TTC549 (cell line): ENCODE data around the gene MIOX.

Source experiments
- FAIRE-seq: peaks from 2 replicates; lab custom pipeline; 2012; peaks lifted over from hg19 to GRCh38; lab: Jason Lieb, UNC

Gene MIOX

GRCh38 chr22:50473855-50474671 lies 12.6 kb upstream of the MIOX start:
- FAIRE-seq: no peak

GRCh38 chr22:50474710-50475651 lies 11.7 kb upstream of the MIOX start, which contains the start of gene SBF1:
SBF1 (minus strand) TSS chr22:50475035; CDS start chr22:50474840, 195 bp downstream.
- no peak for FAIRE-seq

GRCh38 chr22:50475652-50476002 lies 11.0 kb upstream of the MIOX start:
- FAIRE-seq: no peak

- FAIRE-seq: no peak
These were observed 9.8 kb upstream of the MIOX start for GRCh38 chr22:50476868-50477267.

- no peak for FAIRE-seq
These were observed 8.7 kb upstream of the MIOX start for GRCh38 chr22:50477923-50478322.

GRCh38 chr22:50479721-50480120 lies 6.9 kb upstream of the MIOX start:
- no peak for FAIRE-seq

DNA sequence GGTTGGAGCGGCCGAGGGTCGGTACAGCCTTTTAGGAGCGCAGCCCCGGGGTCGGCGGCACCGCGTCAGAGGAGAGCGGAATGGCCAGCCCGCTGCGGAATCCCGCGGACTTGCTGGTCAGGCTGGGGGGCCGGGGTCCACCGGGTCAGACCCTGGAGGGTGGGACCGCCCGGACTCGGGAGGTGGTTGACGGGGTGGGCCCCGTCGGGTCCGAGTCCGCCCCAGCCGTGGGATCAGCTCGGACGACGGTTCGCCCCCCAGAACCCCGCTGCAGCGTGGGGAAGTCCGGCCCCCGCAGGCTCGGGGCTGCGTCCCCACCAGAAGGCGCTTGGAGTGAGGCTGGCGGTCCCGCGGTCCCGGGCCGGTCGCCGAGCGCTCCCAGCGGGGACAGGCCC lies 5.6 kb upstream of the MIOX start:
- no peak for FAIRE-seq

- FAIRE-seq: no peak
These were observed 5.1 kb upstream of the MIOX start, which contains the start of gene ADM2 for GRCh38 chr22:50481440-50482106. ADM2 (plus strand) TSS chr22:50481543; CDS start chr22:50481848, 305 bp downstream.

GRCh38 chr22:50482107-50483074 lies 4.3 kb upstream of the MIOX start:
- FAIRE-seq: no peak

GRCh38 chr22:50483106-50483505 lies 3.6 kb upstream of the MIOX start:
- FAIRE-seq: no peak

GRCh38 chr22:50483556-50483955 lies 3.1 kb upstream of the MIOX start:
- FAIRE-seq: no peak

DNA sequence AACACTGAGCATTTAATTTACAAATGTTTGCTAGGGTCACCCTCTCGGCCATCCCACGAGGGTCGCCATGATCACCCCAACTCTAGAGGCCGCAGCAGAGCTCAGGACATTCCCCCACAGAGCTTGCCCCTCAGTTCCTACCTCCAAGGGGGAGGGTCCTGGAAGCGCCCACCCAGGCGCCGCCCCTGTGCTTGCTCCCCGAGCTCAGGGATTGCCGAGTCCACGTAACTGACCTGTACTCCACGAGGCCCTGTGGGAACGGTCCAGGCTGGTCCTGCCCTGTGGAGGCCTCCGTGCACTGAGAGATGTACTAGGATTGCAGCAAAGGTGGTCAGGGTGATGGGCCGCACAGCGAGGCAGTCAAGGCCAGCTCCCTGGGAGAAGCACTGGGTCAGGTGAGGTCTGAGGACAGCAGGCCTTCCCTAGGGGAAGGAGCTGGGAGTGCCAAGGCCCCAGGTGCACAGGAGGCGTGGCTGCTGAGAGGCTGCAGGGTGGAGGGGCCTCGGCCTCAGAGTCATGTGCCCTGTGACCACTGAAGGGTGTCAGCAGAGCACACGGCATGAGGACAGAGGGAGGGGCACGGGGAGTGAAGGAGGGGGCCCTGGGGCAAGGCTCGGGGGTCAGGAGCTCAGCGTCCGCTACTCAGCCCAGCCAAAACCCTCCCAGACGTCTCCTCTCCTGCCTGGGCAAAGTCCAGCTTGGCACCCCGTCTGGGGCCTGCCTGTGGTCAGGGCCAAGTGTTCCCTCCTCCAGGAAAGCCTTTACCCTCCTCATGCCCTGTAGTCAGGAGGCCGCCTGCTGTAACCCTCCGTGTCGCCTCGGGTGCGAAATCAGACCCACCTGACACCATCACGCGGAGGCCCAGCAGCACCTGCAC lies 2.4 kb upstream of the MIOX start:
- no peak for FAIRE-seq

- no peak for FAIRE-seq
These were observed 1.2 kb upstream of the MIOX start for GRCh38 chr22:50485221-50486131.

- FAIRE-seq: no peak
These were observed 789 bp downstream of the MIOX start for GRCh38 chr22:50487290-50488005.

GRCh38 chr22:50488006-50488677 lies 1.5 kb downstream of the MIOX start:
- no peak for FAIRE-seq

GRCh38 chr22:50488886-50489285 lies 2.2 kb downstream of the MIOX start:
- no peak for FAIRE-seq

- no peak for FAIRE-seq
These were observed 2.9 kb downstream of the MIOX start for GRCh38 chr22:50489363-50490243.
